DOHH2 (cell line): ENCODE results near the gene C3orf22.

Experiments
- CTCF ChIP-seq: fragments of 200-600 bp; sonication (generic); IDR thresholded peaks from one replicate; pipeline ENCODE4 v1.5.1; 2014; ENCODE audit warnings: antibody characterized with exemption, mild to moderate bottlenecking, low read depth, low read length; ENCODE audit not compliant: poor library complexity, severe bottlenecking
- EZH2phosphoT487 ChIP-seq: fragments of 200-600 bp; sonication (generic); IDR thresholded peaks from 2 replicates; pipeline ENCODE4 v1.6.1; 2017; ENCODE audit warnings: borderline replicate concordance, mild to moderate bottlenecking, antibody characterized with exemption, low read length, moderate library complexity, mixed read lengths

- no peak for TF ChIP-seq CTCF
- no peak for TF ChIP-seq EZH2phosphoT487
Measured at GRCh38 chr3:126524429-126524988, 34.2 kb downstream of the C3orf22 start.
